OCI-LY3 (cell line): Measurements from ENCODE around the gene SYF2.
"Not testable (repeated sequence)": the region's sequence is repeated elsewhere in the genome, so short reads cannot be mapped to it uniquely, and the experiment has no call there.

Experiments used
- CTCF ChIP-seq: fragments of 200-600, 300-600 bp; sonication (generic); IDR thresholded peaks from 2 replicates; pipeline ENCODE4 v1.5.1; 2014; ENCODE audit warnings: antibody characterized with exemption, low read length, low read depth
- EZH2phosphoT487 ChIP-seq: fragments of 200-600 bp; shearing (Covaris generic); IDR thresholded peaks from 2 replicates; pipeline ENCODE4 v1.6.1; 2018; ENCODE audit warnings: antibody characterized with exemption, mixed run types, low read depth

- not testable (repeated sequence) for TF ChIP-seq CTCF, EZH2phosphoT487
These were observed 43.3 kb upstream of the SYF2 start for GRCh38 chr1:25275648-25276047.
